IPS DF 6.9 (cell line): ENCODE results near the gene OR2L3.

Experiments
- DNase-seq: peaks from one replicate; pipeline ENCODE4 v3.0.0-alpha.2; 2013; ENCODE audit warnings: low read depth, low spot score
- H3K27ac ChIP-seq: one replicate; pipeline ENCODE4 v1.5.1; 2013; ENCODE audit warnings: low read length, control low read depth
- H3K27me3 ChIP-seq: 2 replicates; pipeline ENCODE4 v1.6.1; 2013; ENCODE audit warnings: mild to moderate bottlenecking, low read length; ENCODE audit not compliant: control insufficient read depth, insufficient read depth
- H3K36me3 ChIP-seq: 2 replicates; pipeline ENCODE4 v1.6.1; 2013; ENCODE audit warnings: low read length; ENCODE audit not compliant: control insufficient read depth, insufficient read depth
- H3K4me1 ChIP-seq: 2 replicates; pipeline ENCODE4 v1.6.1; 2013; ENCODE audit warnings: low read length; ENCODE audit not compliant: control insufficient read depth, insufficient read depth
- H3K4me3 ChIP-seq: 2 replicates; pipeline ENCODE4 v1.5.1; 2013; ENCODE audit warnings: mild to moderate bottlenecking, low read length
- H3K9me3 ChIP-seq: 2 replicates; pipeline ENCODE4 v1.6.1; 2013; ENCODE audit warnings: low read length, inconsistent platforms; ENCODE audit not compliant: control insufficient read depth, insufficient read depth
- WGBS: extraction: QIAGEN DNeasy Blood & Tissue Kit; methylation state at CpG from one replicate; pipeline ENCODE4 v1.1.7; 2013; ENCODE audit warnings: mixed read lengths, missing lambda C conversion rate; ENCODE audit not compliant: insufficient read length, insufficient coverage; 5-methylcytosine and 5-hydroxymethylcytosine counted together

OR2L3 gene, protein sequence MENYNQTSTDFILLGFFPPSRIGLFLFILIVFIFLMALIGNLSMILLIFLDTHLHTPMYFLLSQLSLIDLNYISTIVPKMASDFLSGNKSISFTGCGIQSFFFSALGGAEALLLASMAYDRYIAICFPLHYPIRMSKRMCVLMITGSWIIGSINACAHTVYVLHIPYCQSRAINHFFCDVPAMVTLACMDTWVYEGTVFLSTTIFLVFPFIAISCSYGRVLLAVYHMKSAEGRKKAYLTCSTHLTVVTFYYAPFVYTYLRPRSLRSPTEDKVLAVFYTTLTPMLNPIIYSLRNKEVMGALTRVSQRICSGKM

GRCh38 chr1:248046536-248046935, at the start of gene OR2L3:
Gene OR2L3 (plus strand): TSS chr1:248046836. CDS start chr1:248060682, 13,846 bp downstream.
- H3K4me1 ChIP-seq: no peaks in the 10 kb centered on the region
- peaks cover 4% of the 10 kb centered on the region for H3K9me3 ChIP-seq
- H3K4me3 ChIP-seq: no peak within 1 kb of the TSS
- no peaks in the 10 kb centered on the region for H3K27me3 ChIP-seq
- WGBS: no CpG with 5 or more reads among the region's 2 CpGs
- no peak for DNase-seq
- H3K27ac ChIP-seq: no peak within 1 kb of the TSS
- no peaks in the 10 kb centered on the region for H3K36me3 ChIP-seq

GRCh38 chr1:247998811-247999210, 47.8 kb upstream of the OR2L3 start:
- Histone ChIP-seq H3K27me3 (no peaks in the 10 kb centered on the region), H3K36me3 (no peaks in the 10 kb centered on the region), H3K4me1 (no peaks in the 10 kb centered on the region), H3K27ac (no peak overlapping the region), H3K4me3 (no peak overlapping the region), H3K9me3 (peaks cover 5% of the 10 kb centered on the region)
- WGBS: no CpG with 5 or more reads among the region's 2 CpGs
- DNase-seq: no peak

- DNase-seq: no peak
- Histone ChIP-seq H3K27me3 (no peaks in the 10 kb centered on the region), H3K27ac (no peak overlapping the region), H3K4me1 (no peaks in the 10 kb centered on the region), H3K36me3 (no peaks in the 10 kb centered on the region), H3K9me3 (peaks cover 5% of the 10 kb centered on the region), H3K4me3 (no peak overlapping the region)
- WGBS: no CpG with 5 or more reads among the region's 1 CpG
These were observed 46.5 kb upstream of the OR2L3 start for GRCh38 chr1:248000169-248000568.

DNA sequence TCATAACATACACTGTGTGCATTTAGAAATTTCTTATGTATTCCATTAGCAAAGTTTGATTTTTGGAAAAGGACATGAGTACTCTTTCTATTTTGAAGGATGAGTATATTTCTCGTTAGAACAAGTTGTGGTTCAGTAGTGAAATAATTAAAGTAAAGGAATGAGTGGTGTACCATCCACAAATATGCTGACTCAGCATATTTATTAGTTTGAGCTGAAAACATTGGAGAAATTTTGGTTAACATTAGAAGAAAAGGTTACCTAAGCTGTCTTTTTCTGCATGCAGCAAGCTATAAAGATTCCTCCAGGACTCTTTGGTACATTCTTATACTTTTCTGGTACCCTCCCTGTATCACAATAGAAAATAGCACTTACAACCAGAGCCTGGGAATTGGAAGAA, 38.9 kb upstream of the OR2L3 start:
- H3K9me3 ChIP-seq: peaks cover 4% of the 10 kb centered on the region
- H3K27me3 ChIP-seq: no peaks in the 10 kb centered on the region
- WGBS: no CpG with 5 or more reads among the region's 1 CpG
- H3K4me3 ChIP-seq: no peak overlapping the region
- H3K27ac ChIP-seq: no peak overlapping the region
- no peaks in the 10 kb centered on the region for H3K4me1 ChIP-seq
- no peak for DNase-seq
- H3K36me3 ChIP-seq: no peaks in the 10 kb centered on the region

GRCh38 chr1:248009681-248010080, 37.0 kb upstream of the OR2L3 start:
- H3K27ac ChIP-seq: no peak overlapping the region
- no peaks in the 10 kb centered on the region for H3K4me1 ChIP-seq
- H3K36me3 ChIP-seq: no peaks in the 10 kb centered on the region
- DNase-seq: no peak
- peaks cover 4% of the 10 kb centered on the region for H3K9me3 ChIP-seq
- no peaks in the 10 kb centered on the region for H3K27me3 ChIP-seq
- no CpG with 5 or more reads among the region's 3 CpGs for WGBS
- no peak overlapping the region for H3K4me3 ChIP-seq

GRCh38 chr1:248013229-248013710, 33.4 kb upstream of the OR2L3 start, which contains the start of gene OR2L5:
Gene OR2L5 (plus strand): TSS chr1:248013660. CDS start chr1:248021948, 8,288 bp downstream.
- Histone ChIP-seq H3K27ac (no peak within 1 kb of the TSS), H3K36me3 (no peaks in the 10 kb centered on the region), H3K9me3 (peaks cover 3% of the 10 kb centered on the region), H3K4me3 (no peak within 1 kb of the TSS), H3K27me3 (no peaks in the 10 kb centered on the region), H3K4me1 (no peaks in the 10 kb centered on the region)
- no peak for DNase-seq
- WGBS: no CpG with 5 or more reads among the region's 2 CpGs

- H3K4me1 ChIP-seq: no peaks in the 10 kb centered on the region
- no peak overlapping the region for H3K4me3 ChIP-seq
- DNase-seq: no peak
- no peaks in the 10 kb centered on the region for H3K27me3 ChIP-seq
- H3K27ac ChIP-seq: no peak overlapping the region
- H3K9me3 ChIP-seq: peaks cover 5% of the 10 kb centered on the region
- WGBS: no CpG with 5 or more reads among the region's 1 CpG
- H3K36me3 ChIP-seq: no peaks in the 10 kb centered on the region
These were observed 30.8 kb upstream of the OR2L3 start for GRCh38 chr1:248015803-248016202.

DNA sequence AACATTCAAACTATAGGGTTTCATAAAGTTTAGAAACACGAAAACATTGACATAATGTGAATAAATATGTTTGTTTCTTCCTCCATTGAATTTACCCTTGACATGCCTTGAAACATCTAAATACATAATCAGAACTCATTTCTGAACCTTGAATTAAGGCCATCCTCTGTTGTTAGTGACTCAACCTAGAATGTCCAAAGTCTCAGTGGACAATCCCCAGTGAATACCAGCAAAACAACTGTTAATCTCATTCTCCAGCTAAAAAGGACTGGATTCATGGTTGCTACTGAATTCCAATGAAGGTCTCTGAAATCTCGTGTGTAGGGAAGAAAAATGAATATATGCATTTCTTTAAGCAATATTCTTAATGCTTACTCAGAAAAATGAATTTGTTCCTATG, 16.9 kb upstream of the OR2L3 start, which contains the start of gene OR2L2:
Gene OR2L2 (plus strand): TSS at position 301 of the 400 bp plus-strand sequence. CDS start 8,198 bp downstream, outside the sequence.
- H3K27me3 ChIP-seq: no peaks in the 10 kb centered on the region
- no peak for DNase-seq
- H3K36me3 ChIP-seq: no peaks in the 10 kb centered on the region
- WGBS: no CpG with 5 or more reads among the region's 2 CpGs
- H3K4me3 ChIP-seq: no peak within 1 kb of the TSS
- no peaks in the 10 kb centered on the region for H3K4me1 ChIP-seq
- peaks cover 1% of the 10 kb centered on the region; the same call in 1 of the 2 replicates for H3K9me3 ChIP-seq
- H3K27ac ChIP-seq: no peak within 1 kb of the TSS

DNA sequence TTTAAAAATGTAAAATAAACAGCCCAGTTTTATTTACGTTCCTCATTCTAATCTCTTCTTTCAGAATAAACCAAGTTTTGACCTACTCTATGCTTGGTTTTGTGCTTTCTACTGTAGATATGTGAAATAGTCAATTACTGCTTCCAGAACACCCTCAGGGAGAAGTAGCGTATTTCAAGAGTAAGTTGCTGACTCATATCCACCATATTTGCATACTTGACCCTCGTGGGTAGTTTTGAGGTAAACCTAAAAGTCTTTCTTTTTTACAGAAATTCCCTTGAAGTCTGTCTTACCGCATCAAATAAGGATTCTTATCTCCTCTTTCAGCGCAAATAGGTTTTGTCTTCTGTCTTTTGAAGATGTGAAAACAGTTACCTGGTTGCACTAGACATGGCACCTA, 1.4 kb upstream of the OR2L3 start:
- no peak overlapping the region for H3K27ac ChIP-seq
- H3K27me3 ChIP-seq: no peaks in the 10 kb centered on the region
- WGBS: no CpG with 5 or more reads among the region's 5 CpGs
- no peak for DNase-seq
- no peaks in the 10 kb centered on the region for H3K36me3 ChIP-seq
- no peak overlapping the region for H3K4me3 ChIP-seq
- H3K4me1 ChIP-seq: no peaks in the 10 kb centered on the region
- H3K9me3 ChIP-seq: peaks cover 4% of the 10 kb centered on the region

GRCh38 chr1:248047008-248047407, 372 bp downstream of the OR2L3 start:
- Histone ChIP-seq H3K27me3 (no peaks in the 10 kb centered on the region), H3K36me3 (no peaks in the 10 kb centered on the region), H3K27ac (no peak overlapping the region), H3K9me3 (peaks cover 4% of the 10 kb centered on the region), H3K4me1 (no peaks in the 10 kb centered on the region), H3K4me3 (no peak overlapping the region)
- no CpG with 5 or more reads among the region's 1 CpG for WGBS
- DNase-seq: no peak

DNA sequence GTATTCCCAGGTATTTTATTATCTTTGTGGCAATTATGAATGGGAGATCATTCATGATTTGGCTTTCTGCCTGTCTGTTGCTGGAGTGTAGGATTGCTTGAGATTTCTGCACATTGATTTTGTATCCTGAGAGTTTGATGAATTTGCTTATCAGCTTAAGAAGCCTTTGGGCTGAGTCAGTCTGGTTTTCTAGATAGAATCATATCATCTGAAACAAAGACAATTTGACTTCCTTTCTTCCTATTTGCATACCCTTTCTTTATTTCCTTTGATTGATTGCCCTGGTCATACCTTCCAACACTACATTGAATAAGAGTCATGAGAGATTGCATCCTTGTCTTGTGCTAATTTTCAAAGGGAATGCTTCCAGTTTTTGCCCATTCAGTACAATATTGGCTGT, 8.0 kb downstream of the OR2L3 start:
- DNase-seq: no peak
- no peak overlapping the region for H3K4me3 ChIP-seq
- no peaks in the 10 kb centered on the region for H3K4me1 ChIP-seq
- H3K36me3 ChIP-seq: no peaks in the 10 kb centered on the region
- H3K27me3 ChIP-seq: no peaks in the 10 kb centered on the region
- H3K27ac ChIP-seq: no peak overlapping the region
- H3K9me3 ChIP-seq: peaks cover 4% of the 10 kb centered on the region
